Right atrium auricular region (tissue), 2 donors: ENCODE data around the gene CDK8. TPM values are rescaled to one million over a fixed set of nuclear protein-coding genes. Genes with fewer than 3 reads are reported as not detected.
"Not testable (repeated sequence)": the region's sequence is repeated elsewhere in the genome, so short reads cannot be mapped to it uniquely, and the experiment has no call there.

Source experiments
- DNase-seq: peaks from one replicate; pipeline ENCODE4 v3.0.0-alpha.2; 2019; ENCODE audit warnings: low spot score
- H3K27ac ChIP-seq, 2 donors: fragments of 200-600 bp; sonication (generic); 1 replicate in 1 of 2; 2 replicates in 1 of 2; pipeline ENCODE4 v1.5.1; 2016 to 2019
- H3K27me3 ChIP-seq, 2 donors: fragments of 200-600 bp; sonication (generic); one replicate each; pipeline versions ENCODE4 v1.5.1 to v1.6.0; 2017 to 2019
- H3K36me3 ChIP-seq: fragments of 200-600 bp; sonication (generic); one replicate; pipeline ENCODE4 v1.5.1; 2016
- H3K4me1 ChIP-seq, 2 donors: fragments of 200-600 bp; sonication (generic); one replicate each; pipeline versions ENCODE4 v1.5.1 to v1.6.0; 2017 to 2019
- H3K4me3 ChIP-seq, 2 donors: fragments of 200-600 bp; sonication (generic); 1 replicate in 1 of 2; 2 replicates in 1 of 2; pipeline ENCODE4 v1.5.1; 2017 to 2019; ENCODE audit warnings: mild to moderate bottlenecking in 1 of 2, moderate library complexity in 1 of 2
- H3K9me3 ChIP-seq, 2 donors: fragments of 200-600 bp; sonication (generic); one replicate each; pipeline ENCODE4 v1.5.1; 2019
- CTCF ChIP-seq, 2 donors: fragments of 200-600 bp; sonication (generic); IDR thresholded peaks; one replicate each; pipeline ENCODE4 v1.5.1; 2019; ENCODE audit warnings: antibody characterized with exemption in 2 of 2
- total RNA-seq, 2 donors: library from RNA; depleted of rRNA; stranded (reverse); fragments of >200 nt; gene quantifications; one replicate each; pipeline ENCODE4 v1.1.0, GENCODE V29; 2016

CDK8 gene
- total RNA-seq, 2 donors from 2014 or later, result 8.6 to 10.4 TPM

DNA sequence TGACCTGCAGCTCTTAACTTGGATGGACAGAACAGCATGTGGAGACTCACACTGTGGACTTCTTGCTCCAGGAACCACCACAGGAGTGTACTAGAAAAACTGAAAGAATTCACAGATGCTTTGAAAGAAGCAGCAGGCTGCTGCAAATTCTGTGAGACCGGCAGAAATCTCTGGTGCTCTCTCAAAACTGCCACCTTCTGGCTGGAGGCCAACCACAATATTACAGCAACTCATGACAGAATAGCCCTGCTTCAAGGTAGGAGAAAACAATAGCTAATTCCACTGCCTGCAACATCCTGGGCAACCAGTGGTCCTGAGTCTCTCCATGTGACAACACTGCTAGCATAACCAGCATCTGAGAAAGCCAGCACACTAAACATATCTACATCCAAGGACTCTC lies 26.9 kb downstream of the CDK8 start:
- TF ChIP-seq CTCF (IDR thresholded peaks at IDR 0.05), result no peak
- H3K4me3 ChIP-seq, result no peak overlapping the region
- H3K9me3 ChIP-seq, result no peaks in the 10 kb centered on the region
- DNase-seq, result no peak
- no peaks in the 10 kb centered on the region for H3K27me3 ChIP-seq
- H3K36me3 ChIP-seq, result no peaks in the 10 kb centered on the region
- H3K27ac ChIP-seq, result no peak overlapping the region
- no peaks in the 10 kb centered on the region for H3K4me1 ChIP-seq

GRCh38 chr13:26285911-26286310 lies 32.0 kb downstream of the CDK8 start:
- H3K27me3 ChIP-seq, DNase-seq, H3K27ac ChIP-seq, H3K4me1 ChIP-seq, H3K4me3 ChIP-seq, H3K9me3 ChIP-seq, H3K36me3 ChIP-seq: not testable (repeated sequence)

GRCh38 chr13:26288838-26289237 lies 34.9 kb downstream of the CDK8 start:
- H3K27ac ChIP-seq, H3K4me1 ChIP-seq, H3K27me3 ChIP-seq, H3K36me3 ChIP-seq, H3K9me3 ChIP-seq, H3K4me3 ChIP-seq, DNase-seq: not testable (repeated sequence)

DNA sequence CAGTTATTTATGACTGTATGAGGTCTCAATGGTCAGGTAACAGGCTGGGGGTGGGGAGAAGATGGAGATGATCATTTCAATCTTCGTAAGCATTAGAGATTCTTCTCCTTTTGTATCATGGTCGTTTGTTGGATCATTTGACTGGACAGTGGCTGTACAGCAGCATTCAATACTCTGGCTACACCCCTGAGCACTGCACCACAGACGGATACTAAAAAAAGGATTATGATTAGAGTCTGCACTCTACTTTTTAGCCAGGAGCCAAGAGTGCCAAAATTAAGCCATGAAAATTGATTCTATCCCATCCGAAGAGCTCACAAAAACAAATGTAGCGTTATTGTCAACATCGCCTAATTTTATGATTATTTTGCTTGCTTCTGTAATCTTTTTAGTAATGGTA lies 41.9 kb downstream of the CDK8 start:
- no peaks in the 10 kb centered on the region for H3K36me3 ChIP-seq
- no peaks in the 10 kb centered on the region for H3K9me3 ChIP-seq
- no peak overlapping the region for H3K4me3 ChIP-seq
- H3K4me1 ChIP-seq, result peaks cover 0 to 18% of the 10 kb centered on the region in 2 donors
- H3K27me3 ChIP-seq, result no peaks in the 10 kb centered on the region
- no peak for TF ChIP-seq CTCF (IDR thresholded peaks at IDR 0.05)
- no peak for DNase-seq
- H3K27ac ChIP-seq, result no peak overlapping the region

GRCh38 chr13:26299168-26299750 lies 45.3 kb downstream of the CDK8 start:
- TF ChIP-seq CTCF (IDR thresholded peaks at IDR 0.05), result no peak
- no peak overlapping the region for H3K27ac ChIP-seq
- no peaks in the 10 kb centered on the region for H3K9me3 ChIP-seq
- no peaks in the 10 kb centered on the region for H3K27me3 ChIP-seq
- peaks cover 0 to 18% of the 10 kb centered on the region in 2 donors for H3K4me1 ChIP-seq
- H3K4me3 ChIP-seq, result no peak overlapping the region
- DNase-seq, result no peak
- H3K36me3 ChIP-seq, result no peaks in the 10 kb centered on the region

- Histone ChIP-seq H3K27ac (no peak overlapping the region), H3K27me3 (no peaks in the 10 kb centered on the region), H3K9me3 (no peaks in the 10 kb centered on the region), H3K36me3 (no peaks in the 10 kb centered on the region), H3K4me1 (peaks cover 0 to 26% of the 10 kb centered on the region in 2 donors), H3K4me3 (no peak overlapping the region)
- no peak for DNase-seq
- no peak for TF ChIP-seq CTCF (IDR thresholded peaks at IDR 0.05)
Observed at GRCh38 chr13:26300140-26300539, 46.2 kb downstream of the CDK8 start.

DNA sequence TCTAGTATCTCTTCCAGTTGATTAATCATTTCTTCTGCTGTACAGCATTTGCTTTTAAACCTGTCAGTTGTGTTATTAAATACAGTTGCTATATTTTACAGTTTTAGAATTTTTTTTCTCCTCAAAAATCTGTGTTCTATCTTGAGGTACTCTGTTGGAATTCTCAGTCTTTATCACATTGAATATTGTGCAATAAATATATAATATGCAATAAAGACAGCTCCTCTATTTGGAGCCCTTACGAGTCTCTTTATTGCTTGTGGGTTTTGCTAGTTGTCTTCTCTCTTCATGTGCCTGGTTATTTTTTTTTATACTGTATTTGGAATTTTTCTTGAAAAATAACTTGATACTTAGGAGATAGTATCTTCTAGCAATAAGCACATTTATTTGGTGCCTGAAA lies 51.7 kb downstream of the CDK8 start:
- H3K4me1 ChIP-seq, result peaks cover 0 to 10% of the 10 kb centered on the region in 2 donors
- H3K9me3 ChIP-seq, result no peaks in the 10 kb centered on the region
- DNase-seq, result no peak

More for the DNA sequence above, 51.7 kb downstream of the CDK8 start:
- H3K27me3 ChIP-seq, result no peaks in the 10 kb centered on the region
- TF ChIP-seq CTCF (IDR thresholded peaks at IDR 0.05), result no peak
- no peaks in the 10 kb centered on the region for H3K36me3 ChIP-seq
- no peak overlapping the region for H3K27ac ChIP-seq
- no peak overlapping the region for H3K4me3 ChIP-seq
